WTC11 (cell line): ENCODE measurements around the gene KMT2D. TPM values are rescaled to one million over a fixed set of nuclear protein-coding genes. Genes with fewer than 3 reads are reported as not detected.

Experiments
- ATAC-seq: fragments of 200-7000 bp; cut with Tn5 transposase; 2 replicates; pipeline ENCODE4 v1.10.0; 2021; ENCODE audit warnings: mild to moderate bottlenecking, moderate library complexity
- CTCF ChIA-PET: fragments of 300-600 bp; sonication (Branson Sonifier 250); formaldehyde crosslinking; loops from one replicate; lab custom pipeline; 2021; ENCODE audit warnings: antibody characterized with exemption; lab: Charles Lee
- POLR2A ChIA-PET: fragments of 350-600 bp; sonication (Branson Sonifier 250); formaldehyde crosslinking; loops from one replicate; lab custom pipeline; 2021; ENCODE audit warnings: antibody characterized with exemption; lab: Charles Lee
- DNase-seq: peaks from one replicate; pipeline ENCODE4 v3.0.0; 2021; ENCODE audit warnings: low spot score
- H3K27ac Mint-ChIP-seq: 2 replicates; pipeline ENCODE4 v1.8.0; 2021; ENCODE audit warnings: mixed read lengths
- H3K27me3 Mint-ChIP-seq: 2 replicates; pipeline ENCODE4 v1.8.0; 2021; ENCODE audit warnings: low read depth, mild to moderate bottlenecking, moderate library complexity, mixed read lengths
- H3K36me3 Mint-ChIP-seq: 2 replicates; pipeline ENCODE4 v1.8.0; 2021; ENCODE audit warnings: mixed read lengths
- H3K4me1 Mint-ChIP-seq: 2 replicates; pipeline ENCODE4 v1.8.0; 2022; ENCODE audit warnings: mixed read lengths
- H3K4me3 Mint-ChIP-seq: 2 replicates; pipeline ENCODE4 v1.8.0; 2021; ENCODE audit warnings: mild to moderate bottlenecking, moderate library complexity, mixed read lengths
- H3K9me3 Mint-ChIP-seq: 2 replicates; pipeline ENCODE4 v1.8.0; 2021; ENCODE audit warnings: mixed read lengths
- ARID4B ChIP-seq: sonication (generic); formaldehyde crosslinking; IDR thresholded peaks from 2 replicates; pipeline ENCODE4 v1.8.0; 2023; ENCODE audit warnings: missing genetic modification reagents, mild to moderate bottlenecking, borderline replicate concordance
- ATF2 ChIP-seq: sonication (generic); formaldehyde crosslinking; IDR thresholded peaks from 2 replicates; pipeline ENCODE4 v1.8.1; 2022; ENCODE audit warnings: low read depth, missing genetic modification reagents, borderline replicate concordance
- CBFB ChIP-seq: sonication (generic); formaldehyde crosslinking; IDR thresholded peaks from 2 replicates; pipeline ENCODE4 v1.8.1; 2022; ENCODE audit warnings: mild to moderate bottlenecking, low read depth, missing genetic modification reagents
- CREB1 ChIP-seq: sonication (generic); formaldehyde crosslinking; IDR thresholded peaks from 2 replicates; pipeline ENCODE4 v1.8.0; 2023; ENCODE audit warnings: mild to moderate bottlenecking, missing genetic modification reagents
- ERG ChIP-seq: fragments of 250-450 bp; sonication (Bioruptor Pico); IDR thresholded peaks from 2 replicates; pipeline ENCODE4 v1.8.0; 2021; ENCODE audit warnings: mild to moderate bottlenecking
- MLX ChIP-seq: sonication (generic); formaldehyde crosslinking; IDR thresholded peaks from 2 replicates; pipeline ENCODE4 v1.8.1; 2023; ENCODE audit warnings: mild to moderate bottlenecking, missing genetic modification reagents, moderate library complexity
- MYBL2 ChIP-seq: sonication (generic); formaldehyde crosslinking; IDR thresholded peaks from 2 replicates; pipeline ENCODE4 v1.8.1; 2023; ENCODE audit warnings: mild to moderate bottlenecking, moderate library complexity, missing genetic modification reagents
- NFATC4 ChIP-seq: fragments of 250-450 bp; sonication (Bioruptor Pico); IDR thresholded peaks from 2 replicates; pipeline ENCODE4 v1.9.0; 2021; ENCODE audit warnings: mild to moderate bottlenecking
- NR3C1 ChIP-seq: sonication (generic); formaldehyde crosslinking; conservative IDR thresholded peaks from 2 replicates; pipeline ENCODE4 v1.8.1; 2023; ENCODE audit warnings: low read depth, mild to moderate bottlenecking, missing genetic modification reagents
- SMAD3 ChIP-seq: sonication (generic); formaldehyde crosslinking; IDR thresholded peaks from 2 replicates; pipeline ENCODE4 v1.8.0; 2022; ENCODE audit warnings: missing genetic modification reagents, mild to moderate bottlenecking, borderline replicate concordance
- SMAD4 ChIP-seq: sonication (generic); formaldehyde crosslinking; IDR thresholded peaks from 2 replicates; pipeline ENCODE4 v1.8.0; 2022; ENCODE audit warnings: mild to moderate bottlenecking, missing genetic modification reagents
- ZBTB21 ChIP-seq: sonication (generic); formaldehyde crosslinking; IDR thresholded peaks from 2 replicates; pipeline ENCODE4 v1.8.1; 2023; ENCODE audit warnings: mild to moderate bottlenecking, missing genetic modification reagents, borderline replicate concordance
- ZBTB43 ChIP-seq: sonication (generic); formaldehyde crosslinking; IDR thresholded peaks from 2 replicates; pipeline ENCODE4 v1.8.1; 2023; ENCODE audit warnings: mild to moderate bottlenecking, missing genetic modification reagents
- ZNF138 ChIP-seq: sonication (generic); formaldehyde crosslinking; conservative IDR thresholded peaks from 2 replicates; pipeline ENCODE4 v1.8.1; 2022; ENCODE audit warnings: mild to moderate bottlenecking, moderate library complexity, missing genetic modification reagents
- ZNF423 ChIP-seq: fragments of 250-450 bp; sonication (Bioruptor Pico); IDR thresholded peaks from 2 replicates; pipeline ENCODE4 v2.1.2; 2022; ENCODE audit warnings: mild to moderate bottlenecking, moderate library complexity
- ZNF425 ChIP-seq: fragments of 250-450 bp; sonication (Bioruptor Pico); conservative IDR thresholded peaks from 2 replicates; pipeline ENCODE4 v1.9.0; 2021; ENCODE audit warnings: mild to moderate bottlenecking
- total RNA-seq: library from RNA; stranded (reverse); gene quantifications from 3 replicates; pipeline ENCODE4 v1.2.3, GENCODE V29; 2021

The KMT2D gene
- total RNA-seq, 1 experiment from 2014 or later, result 101 TPM

GRCh38 chr12:49092086-49092815 lies 31.7 kb upstream of the KMT2D start:
- TF ChIP-seq ZNF425 (no peak), ZNF423 (no peak)
- H3K4me3 Mint-ChIP-seq, result peak overlapping the region; percentile 56
- peak; percentile 30 for ATAC-seq
- CTCF ChIA-PET, result interaction anchor here (0.6 to 4.6 kb wide), 36 partner anchors 9 to 266 kb away, joined by 3 to 64 read pairs (median 4); partner anchors contain the start of genes LMBR1L, PRKAG1, PRPH and RHEBL1
- no peak overlapping the region for H3K27ac Mint-ChIP-seq
- peaks cover 55% of the 10 kb centered on the region for H3K4me1 Mint-ChIP-seq
- no peaks in the 10 kb centered on the region for H3K36me3 Mint-ChIP-seq
- POLR2A ChIA-PET, result interaction anchor here (1.0 to 1.4 kb wide), 2 partner anchors 23 to 29 kb away, joined by 3 to 6 read pairs; partner anchors contain the start of gene RHEBL1
- DNase-seq, result peak; percentile 74
- H3K27me3 Mint-ChIP-seq, result peaks cover 87% of the 10 kb centered on the region
- H3K9me3 Mint-ChIP-seq, result no peaks in the 10 kb centered on the region

- H3K36me3 Mint-ChIP-seq, result no peaks in the 10 kb centered on the region
- DNase-seq (no peak), ATAC-seq (no peak)
- peak overlapping the region; percentile 56 for H3K4me3 Mint-ChIP-seq
- H3K9me3 Mint-ChIP-seq, result no peaks in the 10 kb centered on the region
- H3K4me1 Mint-ChIP-seq, result peaks cover 55% of the 10 kb centered on the region
- H3K27ac Mint-ChIP-seq, result no peak overlapping the region
- TF ChIP-seq ERG (CRISPR knock-in tag), result no peak
- no peak for TF ChIP-seq ZBTB21
- no peak for TF ChIP-seq NFATC4 (CRISPR knock-in tag)
- TF ChIP-seq ARID4B, result no peak
- TF ChIP-seq CREB1, result no peak
- no peak for TF ChIP-seq NR3C1 (CRISPR knock-in tag)
- no peak for TF ChIP-seq CBFB (CRISPR knock-in tag)
- TF ChIP-seq ZBTB43, result no peak
- no peak for TF ChIP-seq ATF2
- TF ChIP-seq SMAD4 (CRISPR knock-in tag), result no peak
- no peak for TF ChIP-seq ZNF138 (CRISPR knock-in tag)
- TF ChIP-seq MLX (CRISPR knock-in tag), result no peak
- TF ChIP-seq SMAD3 (CRISPR knock-in tag), result no peak
- no peak for TF ChIP-seq MYBL2 (CRISPR knock-in tag)
- peaks cover 91% of the 10 kb centered on the region for H3K27me3 Mint-ChIP-seq
- ChIA-PET POLR2A (interaction anchor here (1.0 to 1.4 kb wide), 2 partner anchors 22 to 29 kb away, joined by 3 to 6 read pairs; partner anchors contain the start of gene RHEBL1), CTCF (interaction anchor here (0.7 to 4.6 kb wide), 29 partner anchors 11 to 266 kb away, joined by 3 to 64 read pairs (median 4); partner anchors contain the start of genes LMBR1L, PRPH, RHEBL1 and TUBA1B)
Observed at GRCh38 chr12:49091836-49092085, 31.2 kb upstream of the KMT2D start.
